ENCODE results near the gene ZDHHC8.

DNA sequence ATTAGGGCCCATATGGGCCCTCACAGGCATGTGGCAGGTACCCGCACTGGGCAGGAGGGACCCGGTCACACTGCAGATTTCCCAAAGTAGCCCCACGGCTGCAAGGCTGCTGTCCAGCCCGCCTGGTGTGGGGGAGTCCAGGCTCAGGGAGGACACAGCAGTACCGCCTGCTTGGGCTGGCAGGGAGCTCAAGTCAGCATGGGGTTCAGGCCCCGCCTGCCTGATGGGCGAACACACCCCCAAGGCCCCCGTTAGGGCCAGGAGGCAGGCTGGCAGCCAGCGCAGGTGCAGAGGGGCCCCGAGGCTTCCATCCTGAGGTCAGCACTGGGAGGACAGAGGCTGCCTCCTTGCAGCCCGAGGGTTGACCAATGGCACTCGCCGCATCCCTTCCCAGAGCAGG, 5.5 kb downstream of the ZDHHC8 start:
- TF ChIP-seq CTCF (IDR thresholded peaks at IDR 0.05) (no peak), POLR2A (IDR thresholded peaks at IDR 0.05) (no peak)
